Heart right ventricle (tissue), 16 donors: ENCODE measurements around the gene ARMC3. TPM values are rescaled to one million over a fixed set of nuclear protein-coding genes. Genes with fewer than 3 reads are reported as not detected.

Experiments used
- ATAC-seq, 8 donors: fragments of 200-7000 bp; cut with Tn5 transposase; one replicate each; pipeline ENCODE4 v1.9.1; 2020; ENCODE audit warnings: mild to moderate bottlenecking in 8 of 8, moderate library complexity in 8 of 8, moderate number of reproducible peaks in 1 of 8
- DNase-seq, 2 donors: peaks; one replicate each; pipeline ENCODE4 v3.0.0-alpha.2; 2020
- H3K27ac ChIP-seq, 10 donors: fragments of 200-600 bp; sonication (generic) in 2 of 10; one replicate each; pipeline versions ENCODE4 v1.5.0 to v1.8.0; 2020 to 2022; ENCODE audit warnings: mild to moderate bottlenecking in 3 of 10
- H3K27me3 ChIP-seq, 7 donors: fragments of 200-600 bp; one replicate each; pipeline ENCODE4 v1.8.0; 2021 to 2022; ENCODE audit warnings: mild to moderate bottlenecking in 2 of 7
- H3K36me3 ChIP-seq, 9 donors: fragments of 200-600 bp; sonication (generic) in 1 of 9; one replicate each; pipeline versions ENCODE4 v1.5.0 to v1.8.0; 2020 to 2022; ENCODE audit warnings: mild to moderate bottlenecking in 2 of 9
- H3K4me1 ChIP-seq, 9 donors: fragments of 200-600 bp; sonication (generic) in 1 of 9; one replicate each; pipeline versions ENCODE4 v1.5.0 to v1.8.0; 2020 to 2022; ENCODE audit warnings: mild to moderate bottlenecking in 4 of 9
- H3K4me3 ChIP-seq, 10 donors: fragments of 200-600 bp; sonication (generic) in 2 of 10; one replicate each; pipeline versions ENCODE4 v1.5.0 to v1.8.0; 2020 to 2022; ENCODE audit warnings: mild to moderate bottlenecking in 7 of 10, moderate library complexity in 2 of 10
- H3K9me3 ChIP-seq, 11 donors: fragments of 200-600 bp in 10 of 11; sonication (generic) in 2 of 11; one replicate each; pipeline versions ENCODE4 v1.5.0 to v1.8.0; 2013 to 2022; ENCODE audit warnings: mild to moderate bottlenecking in 2 of 11, control low read depth in 1 of 11, moderate library complexity in 1 of 11
- CTCF ChIP-seq, 9 donors: fragments of 200-600 bp; sonication (generic) in 2 of 9; IDR thresholded peaks; one replicate each; pipeline versions ENCODE4 v1.5.0 to v1.8.0; 2021 to 2022; ENCODE audit warnings: antibody characterized with exemption in 9 of 9, mild to moderate bottlenecking in 5 of 9, moderate library complexity in 1 of 9
- WGBS, 2 donors: extraction: QIAGEN DNeasy Blood & Tissue Kit; methylation state at CpG; one replicate each; pipeline ENCODE4 v1.1.7; 2013; ENCODE audit warnings: inconsistent platforms in 1 of 2; 5-methylcytosine and 5-hydroxymethylcytosine counted together
- intact Hi-C, 10 donors: fragments of 100-400 bp; cut with DNase I; formaldehyde crosslinking; loops; one replicate each; pipeline versions ENCODE4 v1.11.1 to v1.14.2; 2022
- polyA plus RNA-seq, 2 donors: library from polyadenylated mRNA; stranded (reverse); fragments of 200-250 nt; gene quantifications; one replicate each; pipeline ENCODE4 v1.2.3, GENCODE V29; 2013
- total RNA-seq, 10 donors: library from RNA; stranded (reverse); fragmentation: NEBNext Ultra II Directional in 3 of 10; extraction: Animal tissue kit (Norgen Biotek cat#: 25700) in 3 of 10; gene quantifications; one replicate each; pipeline versions ENCODE4 v1.2.1 to v1.2.4, GENCODE V29; 2021 to 2023
- donor health status: Arrhythmogenic right ventricular cardiomyopathy.
- donor health status: ischemic (EF 13 %, LVEDD 7.1; RV severe dilation, severe dysfunction).
- donor health status: healthy with polysubstance abuse.
- donor health status: DM: no; HTN: yes; CAD: no.
- donor health status: DM: no; HTN: no; CAD: no.
- donor health status: ischemic (EF 25% LVEDD 6.9; RV normal size, moderate dysfunction).
- donor health status: ischemic (EF 25% LVEDD 5.7; RV mildly dilated, moderate dysfunction).
- donor health status: healthy.
- donor health status: DM: yes; HTN: yes; CAD: no.
- donor health status: Ischemic cardiomyopathy.
- donor health status: ischemic (EF 35%, LVEDD 5.7; RV mildly dilated, moderate dysfunction).
- donor health status: nonischemic (EF 11% LVEDD 7.7; RV severe dilation, severe dysfunction).
- donor health status: DM: yes; HTN: yes; CAD: no.
- donor health status: PGD.
- donor health status: ischemic (EF 29% LVEDD 5.4; RV normal size, mild dysfunction).
- donor health status: nonischemic (EF 23%, LVEDD 6.1; RV moderate dilation, normal function).

The ARMC3 gene
- total and polyA plus RNA-seq, 12 donors, result not detected

GRCh38 chr10:23075672-23076071, 147.8 kb downstream of the ARMC3 start:
- Histone ChIP-seq H3K27me3 (peaks cover 0 to 35% (median 14%) of the 10 kb centered on the region in 7 donors), H3K27ac (no peak overlapping the region), H3K36me3 (no peaks in the 10 kb centered on the region), H3K4me3 (no peak overlapping the region), H3K9me3 (no peaks in the 10 kb centered on the region), H3K4me1 (peaks cover 0 to 15% (median 0%) of the 10 kb centered on the region in 9 donors)
- no peak for TF ChIP-seq CTCF (IDR thresholded peaks at IDR 0.05)
- intact Hi-C loops, result no loop called here
- DNase-seq (no peak), ATAC-seq (no peak)
- WGBS, 2 donors, result 88 to 93% methylated on average over 3 of the region's 3 CpGs

GRCh38 chr10:23078114-23078513, 150.3 kb downstream of the ARMC3 start:
- TF ChIP-seq CTCF (IDR thresholded peaks at IDR 0.05), result no peak
- H3K4me3 ChIP-seq, result no peak overlapping the region
- peaks cover 0 to 41% (median 14%) of the 10 kb centered on the region in 7 donors for H3K27me3 ChIP-seq
- intact Hi-C loops, result no loop called here
- H3K4me1 ChIP-seq, result peaks cover 0 to 9% (median 3%) of the 10 kb centered on the region in 9 donors
- no peaks in the 10 kb centered on the region for H3K36me3 ChIP-seq
- no peak for ATAC-seq
- no peaks in the 10 kb centered on the region for H3K9me3 ChIP-seq
- no peak overlapping the region for H3K27ac ChIP-seq
- no peak for DNase-seq
- 91 to 97% methylated on average over 2 of the region's 2 CpGs for WGBS, 2 donors

GRCh38 chr10:23079700-23080099, 151.8 kb downstream of the ARMC3 start:
- H3K4me1 ChIP-seq, result peaks cover 0 to 9% (median 0%) of the 10 kb centered on the region in 9 donors
- H3K27me3 ChIP-seq, result peaks cover 0 to 44% (median 14%) of the 10 kb centered on the region in 7 donors
- DNase-seq (no peak), ATAC-seq (no peak)
- H3K27ac ChIP-seq, result no peak overlapping the region
- H3K36me3 ChIP-seq, result no peaks in the 10 kb centered on the region
- 49 to 60% methylated on average over 4 of the region's 4 CpGs for WGBS, 2 donors
- intact Hi-C loops, result no loop called here
- no peak overlapping the region for H3K4me3 ChIP-seq
- no peak for TF ChIP-seq CTCF (IDR thresholded peaks at IDR 0.05)
- H3K9me3 ChIP-seq, result peaks cover 0 to 3% (median 0%) of the 10 kb centered on the region in 11 donors

GRCh38 chr10:23080262-23080661, 152.4 kb downstream of the ARMC3 start:
- DNase-seq (no peak), ATAC-seq (no peak)
- peaks cover 0 to 44% (median 14%) of the 10 kb centered on the region in 7 donors for H3K27me3 ChIP-seq
- intact Hi-C loops, result no loop called here
- no peak for TF ChIP-seq CTCF (IDR thresholded peaks at IDR 0.05)
- no peaks in the 10 kb centered on the region for H3K36me3 ChIP-seq
- no peak overlapping the region for H3K4me3 ChIP-seq
- no peak overlapping the region for H3K27ac ChIP-seq
- peaks cover 0 to 9% (median 0%) of the 10 kb centered on the region in 9 donors for H3K4me1 ChIP-seq
- 75 to 78% methylated on average over 7 of the region's 7 CpGs for WGBS, 2 donors
- peaks cover 0 to 4% (median 0%) of the 10 kb centered on the region in 11 donors for H3K9me3 ChIP-seq
